Endothelial cell of umbilical vein (primary cell): ENCODE measurements around the gene MARCHF6. TPM values are rescaled to one million over a fixed set of nuclear protein-coding genes. Genes with fewer than 3 reads are reported as not detected.
"Not testable (repeated sequence)": the region's sequence is repeated elsewhere in the genome, so short reads cannot be mapped to it uniquely, and the experiment has no call there.

ENCODE experiments used
- BruUV-seq: library from RNA; stranded (reverse); fragments of 400-500 nt; replicated peaks from 2 replicates; lab custom pipeline; 2021; lab: Mats Ljungman, UMichigan
- CTCF ChIA-PET: fragments of 300-600, 350-600 bp; sonication (Branson Sonifier 250); formaldehyde crosslinking; loops from one replicate; lab custom pipeline; 2021; ENCODE audit warnings: antibody characterized with exemption, inconsistent platforms; lab: Charles Lee
- POLR2A ChIA-PET: fragments of 300-600, 350-600 bp; sonication (Branson Sonifier 250); formaldehyde crosslinking; loops from one replicate; lab custom pipeline; 2021; ENCODE audit warnings: antibody characterized with exemption, inconsistent platforms; lab: Charles Lee
- DNase-seq: peaks from one replicate; pipeline ENCODE4 v3.0.0-alpha.2; 2011; ENCODE audit warnings: low read depth, low spot score
- FAIRE-seq: peaks from 2 replicates; lab custom pipeline; 2011; peaks lifted over from hg19 to GRCh38; lab: Jason Lieb, UNC
- H2AFZ ChIP-seq: 2 replicates; pipeline ENCODE4 v1.6.0; 2012; ENCODE audit warnings: low read depth, low read length, control low read depth, inconsistent platforms
- H3K27ac ChIP-seq: 2 replicates; pipeline ENCODE4 v1.5.1; 2011; ENCODE audit warnings: low read depth, mild to moderate bottlenecking, control low read depth, low read length, moderate library complexity; ENCODE audit not compliant: insufficient read depth
- H3K27me3 ChIP-seq, 2 experiments: 2 replicates each; pipeline versions ENCODE4 v1.6.0 to v1.6.1; 2011; ENCODE audit warnings: low read length in 2 of 2, mixed read lengths in 1 of 2; ENCODE audit not compliant: control insufficient read depth in 2 of 2, insufficient read depth in 2 of 2
- H3K36me3 ChIP-seq, 2 experiments: 2 replicates in 1 of 2; 3 replicates in 1 of 2; pipeline ENCODE4 v1.5.1; 2011; ENCODE audit warnings: low read length in 2 of 2, mild to moderate bottlenecking in 1 of 2, moderate library complexity in 1 of 2; ENCODE audit not compliant: control insufficient read depth in 2 of 2, insufficient read depth in 2 of 2; ENCODE audit errors: extremely low read depth in 1 of 2
- H3K4me1 ChIP-seq: 3 replicates; pipeline ENCODE4 v1.5.1; 2011; ENCODE audit warnings: mild to moderate bottlenecking, low read length; ENCODE audit not compliant: control insufficient read depth, insufficient read depth; ENCODE audit errors: extremely low read depth
- H3K4me2 ChIP-seq: 2 replicates; pipeline ENCODE4 v1.6.1; 2011; ENCODE audit warnings: low read length, control low read depth, mixed read lengths; ENCODE audit not compliant: insufficient read depth
- H3K4me3 ChIP-seq, 3 experiments: fragments of 200-600 bp in 1 of 3; sonication (generic), shearing (Covaris generic) in 1 of 3; replicated peaks in 1 of 3; 2 replicates each; pipeline ENCODE4 v1.5.1; 2011 to 2016; ENCODE audit warnings: control low read depth in 3 of 3, low read length in 3 of 3, mild to moderate bottlenecking in 2 of 3, inconsistent platforms in 1 of 3, low read depth in 1 of 3, moderate library complexity in 1 of 3; ENCODE audit not compliant: insufficient read depth in 1 of 3
- H3K79me2 ChIP-seq: 2 replicates; pipeline ENCODE4 v1.6.0; 2012; ENCODE audit warnings: low read length, inconsistent platforms; ENCODE audit not compliant: control insufficient read depth, insufficient read depth
- H3K9ac ChIP-seq: replicated peaks from 2 replicates; pipeline ENCODE3; 2011; ENCODE audit warnings: low read length, control low read depth; ENCODE audit not compliant: insufficient read depth; ENCODE audit errors: extremely low read depth
- H3K9me1 ChIP-seq: replicated peaks from 3 replicates; pipeline ENCODE4 v1.6.0; 2011; ENCODE audit warnings: mild to moderate bottlenecking, low read length; ENCODE audit not compliant: control insufficient read depth, insufficient read depth; ENCODE audit errors: extremely low read depth
- H3K9me3 ChIP-seq: replicated peaks from 2 replicates; pipeline ENCODE4 v1.5.1; 2012; ENCODE audit warnings: low read length, inconsistent platforms; ENCODE audit not compliant: control insufficient read depth, insufficient read depth
- H4K20me1 ChIP-seq: replicated peaks from 2 replicates; pipeline ENCODE3; 2011; ENCODE audit warnings: mild to moderate bottlenecking, low read length; ENCODE audit not compliant: control insufficient read depth, insufficient read depth; ENCODE audit errors: extremely low read depth
- CTCF ChIP-seq, 2 donors: IDR thresholded peaks; 1 replicate in 1 of 2; 2 replicates in 1 of 2; pipeline ENCODE4 v1.5.1; 2011; ENCODE audit warnings: low read length in 2 of 2, mild to moderate bottlenecking in 2 of 2, moderate library complexity in 2 of 2, control low read depth in 1 of 2, inconsistent platforms in 1 of 2, low read depth in 1 of 2; ENCODE audit not compliant: insufficient read depth in 1 of 2; ENCODE audit errors: extremely low read depth in 1 of 2
- EZH2 ChIP-seq: IDR thresholded peaks from 2 replicates; pipeline ENCODE4 v1.6.1; 2012; ENCODE audit warnings: borderline replicate concordance, low read depth, mild to moderate bottlenecking, moderate library complexity, low read length, inconsistent platforms; ENCODE audit not compliant: severe bottlenecking
- FOS ChIP-seq: IDR thresholded peaks from 2 replicates; pipeline ENCODE4 v1.6.1; 2011; ENCODE audit warnings: mild to moderate bottlenecking, low read length, moderate library complexity, borderline replicate concordance; ENCODE audit not compliant: insufficient read depth
- MYC ChIP-seq: IDR thresholded peaks from one replicate; pipeline ENCODE4 v1.6.1; 2011; ENCODE audit warnings: mild to moderate bottlenecking, low read depth, low read length
- dilution Hi-C: fragments of 300-500 bp; cut with MboI; formaldehyde crosslinking; loops from one replicate; pipeline ENCODE4 v1.15.0; 2019; ENCODE audit warnings: low sequenced_read_pairs; ENCODE audit not compliant: extremely low pct_ligation_motif_present
- intact Hi-C: fragments of 100-400 bp; cut with micrococcal nuclease; formaldehyde crosslinking; loops from one replicate; pipeline ENCODE4 v1.10.0; 2022
- polyA plus RNA-seq, 4 experiments: library from polyadenylated mRNA; depleted of rRNA in 3 of 4; stranded (reverse) in 3 of 4; unstranded in 1 of 4; fragments of >200 nt; gene quantifications; 2 replicates each; pipeline versions ENCODE4 v1.2.1 to v1.2.3, GENCODE V29; 2011 to 2012; ENCODE audit warnings: missing spikeins in 1 of 4
- total RNA-seq: library from RNA; stranded (reverse); gene quantifications from 2 replicates; pipeline ENCODE4 v1.2.3, GENCODE V29; 2021
- TF ChIP-seq, protein P1 (sequence below): IDR thresholded peaks from 2 replicates; pipeline ENCODE4 v1.6.1; 2011; ENCODE audit not compliant: insufficient read depth, insufficient read length

MARCHF6 gene
- total and polyA plus RNA-seq, 2 donors (not counting 3 experiments of a cell fraction or from before 2014, with no cell fraction given), result 108 to 112 TPM

DNA sequence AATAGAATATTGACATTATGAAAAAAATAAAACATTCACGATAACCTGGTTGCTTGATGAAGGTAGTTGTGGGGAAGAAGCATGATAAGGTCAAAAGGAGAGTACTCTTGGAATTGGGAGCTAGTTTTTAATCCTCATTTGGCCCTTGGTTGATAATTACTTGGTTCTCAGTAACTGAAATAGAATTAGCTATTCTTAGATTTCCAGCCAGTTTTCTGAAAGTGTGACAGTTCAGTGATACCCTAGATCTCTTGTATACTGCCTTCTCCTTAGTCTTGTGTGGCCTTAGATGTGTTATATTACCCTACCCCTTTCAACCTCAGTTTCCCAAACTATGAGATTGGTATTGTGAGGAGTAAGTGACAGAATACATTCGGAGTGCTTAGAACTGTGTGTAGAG lies 17.4 kb downstream of the MARCHF6 start:
- no TSS peak for BruUV-seq

DNA sequence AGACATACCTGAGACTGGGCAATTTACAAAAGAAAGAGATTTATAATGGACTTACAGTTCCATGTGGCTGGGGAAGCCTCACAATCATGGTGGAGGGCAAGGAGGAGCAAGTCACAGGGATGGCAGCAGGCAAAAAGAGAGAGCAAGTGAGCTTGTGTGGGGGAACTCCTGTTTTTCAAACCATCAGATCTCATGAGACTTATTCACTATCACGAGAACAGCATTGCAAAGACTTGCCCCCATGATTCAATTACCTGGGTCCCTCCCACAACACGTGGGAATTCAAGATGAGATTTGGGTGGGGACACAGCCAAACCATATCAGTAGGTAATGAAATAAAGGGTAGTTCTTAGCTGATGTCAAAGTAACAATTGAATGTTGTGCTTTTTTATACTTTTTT lies 17.9 kb downstream of the MARCHF6 start:
- DNase-seq, H3K4me3 ChIP-seq, POLR2A ChIA-PET, H3K9ac ChIP-seq, dilution Hi-C loops, H3K4me1 ChIP-seq, intact Hi-C loops, H3K9me3 ChIP-seq, FAIRE-seq, H3K9me1 ChIP-seq, H3K4me2 ChIP-seq, BruUV-seq, H3K27ac ChIP-seq, H3K36me3 ChIP-seq, H3K27me3 ChIP-seq, H2AFZ ChIP-seq: not testable (repeated sequence)
- Histone ChIP-seq H3K79me2 (peaks cover 89% of the 10 kb centered on the region), H4K20me1 (peaks cover 13% of the 10 kb centered on the region)
- CTCF ChIA-PET, result interaction anchor here (1.0 to 1.7 kb wide), 3 partner anchors 15 to 88 kb away, joined by 3 to 7 read pairs (median 4); no protein-coding TSS in a partner anchor

More for the DNA sequence above, 17.4 kb downstream of the MARCHF6 start:
- H2AFZ ChIP-seq, result no peak overlapping the region
- no peaks in the 10 kb centered on the region for H3K4me1 ChIP-seq
- TF ChIP-seq EZH2 (no peak), FOS (no peak), CTCF (IDR thresholded peaks at IDR 0.05; ENCODE audit: extremely low read depth in 1 of 2, insufficient read depth in 1 of 2, low read depth in 1 of 2, low read length in 2 of 2) (no peak), MYC (no peak)
- TF ChIP-seq, protein P1, sequence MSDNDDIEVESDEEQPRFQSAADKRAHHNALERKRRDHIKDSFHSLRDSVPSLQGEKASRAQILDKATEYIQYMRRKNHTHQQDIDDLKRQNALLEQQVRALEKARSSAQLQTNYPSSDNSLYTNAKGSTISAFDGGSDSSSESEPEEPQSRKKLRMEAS, result no peak
- H3K27ac ChIP-seq, result no peak overlapping the region
- DNase-seq (no peak), FAIRE-seq (no peak)
- CTCF ChIA-PET, result interaction anchor here (0.8 to 1.7 kb wide), 5 partner anchors 12 to 87 kb away, joined by 3 to 7 read pairs (median 3); no protein-coding TSS in a partner anchor
- intact Hi-C loops (no loop called here), dilution Hi-C loops (no loop called here)
- H4K20me1 ChIP-seq, result peaks cover 13% of the 10 kb centered on the region
- H3K4me3 ChIP-seq, result no peak overlapping the region
- peaks cover 92% of the 10 kb centered on the region for H3K79me2 ChIP-seq
- POLR2A ChIA-PET, result no interaction called here
- H3K36me3 ChIP-seq, result no peaks in the 10 kb centered on the region
- no peaks in the 10 kb centered on the region for H3K9me3 ChIP-seq
- H3K27me3 ChIP-seq, result no peaks in the 10 kb centered on the region
- H3K9ac ChIP-seq, result no peak overlapping the region
- no peaks in the 10 kb centered on the region for H3K9me1 ChIP-seq
- H3K4me2 ChIP-seq, result no peak overlapping the region
